Thoracic aorta (tissue), 2 donors: ENCODE results near the gene ELP2. TPM values are rescaled to one million over a fixed set of nuclear protein-coding genes. Genes with fewer than 3 reads are reported as not detected.

Experiments used
- ATAC-seq: fragments of 150-250 bp; one replicate; pipeline ENCODE4 v1.8.0; 2017; ENCODE audit warnings: low read depth; ENCODE audit not compliant: insufficient number of reproducible peaks, low FRiP score
- DNase-seq: peaks from one replicate; pipeline ENCODE4 v3.0.0-alpha.2; 2020; ENCODE audit warnings: low spot score
- H3K27ac ChIP-seq, 2 donors: fragments of 200-600 bp; sonication (generic); 1 replicate in 1 of 2; 2 replicates in 1 of 2; pipeline ENCODE4 v1.5.1; 2016; ENCODE audit warnings: mild to moderate bottlenecking in 2 of 2, moderate library complexity in 2 of 2
- H3K27me3 ChIP-seq: fragments of 200-600 bp; sonication (generic); replicated peaks from 2 replicates; pipeline ENCODE4 v1.6.0; 2016; ENCODE audit warnings: mild to moderate bottlenecking; ENCODE audit not compliant: insufficient read depth
- H3K36me3 ChIP-seq: fragments of 200-600 bp; sonication (generic); one replicate; pipeline ENCODE4 v1.5.1; 2016
- H3K4me1 ChIP-seq, 2 donors: fragments of 200-600 bp; sonication (generic); 1 replicate in 1 of 2; 2 replicates in 1 of 2; pipeline versions ENCODE4 v1.5.1 to v1.6.0; 2016; ENCODE audit warnings: low read depth in 2 of 2, mild to moderate bottlenecking in 1 of 2; ENCODE audit not compliant: control insufficient read depth in 1 of 2
- H3K4me3 ChIP-seq: fragments of 200-600 bp; sonication (generic); 2 replicates; pipeline ENCODE4 v1.5.1; 2016; ENCODE audit warnings: mild to moderate bottlenecking
- H3K9me3 ChIP-seq: fragments of 200-600 bp; sonication (generic); 2 replicates; pipeline ENCODE4 v1.5.1; 2016
- CTCF ChIP-seq: fragments of 200-600 bp; sonication (generic); IDR thresholded peaks from one replicate; pipeline ENCODE4 v1.5.1; 2019; ENCODE audit warnings: antibody characterized with exemption
- total RNA-seq, 2 donors: library from RNA; depleted of rRNA; stranded (reverse); fragments of >200 nt; gene quantifications; one replicate each; pipeline versions ENCODE4 v1.1.0 to v1.2.3, GENCODE V29; 2016

The ELP2 gene
- total RNA-seq, 2 donors from 2014 or later: 59.0 to 66.6 TPM

- DNase-seq (no peak), ATAC-seq (no peak)
- H3K36me3 ChIP-seq: peaks cover 21% of the 10 kb centered on the region
- H3K4me1 ChIP-seq: no peaks in the 10 kb centered on the region
- no peak overlapping the region for H3K27ac ChIP-seq
- no peak overlapping the region for H3K4me3 ChIP-seq
- no peaks in the 10 kb centered on the region for H3K9me3 ChIP-seq
- no peak for TF ChIP-seq CTCF
- H3K27me3 ChIP-seq: no peaks in the 10 kb centered on the region
These were observed 26.4 kb downstream of the ELP2 start for GRCh38 chr18:36155851-36156757.

- DNase-seq: no peak
- Histone ChIP-seq H3K4me3 (no peak overlapping the region), H3K36me3 (peaks cover 22% of the 10 kb centered on the region), H3K27me3 (no peaks in the 10 kb centered on the region), H3K27ac (no peak overlapping the region), H3K4me1 (no peaks in the 10 kb centered on the region), H3K9me3 (no peaks in the 10 kb centered on the region)
- no peak for TF ChIP-seq CTCF
- no peak for ATAC-seq
These were observed 27.7 kb downstream of the ELP2 start for GRCh38 chr18:36157441-36157840.

GRCh38 chr18:36158266-36158867, 28.7 kb downstream of the ELP2 start:
- H3K9me3 ChIP-seq: no peaks in the 10 kb centered on the region
- no peak overlapping the region for H3K4me3 ChIP-seq
- DNase-seq: no peak
- no peaks in the 10 kb centered on the region for H3K4me1 ChIP-seq
- no peak for TF ChIP-seq CTCF
- no peak for ATAC-seq
- no peaks in the 10 kb centered on the region for H3K27me3 ChIP-seq
- H3K36me3 ChIP-seq: peaks cover 15% of the 10 kb centered on the region
- H3K27ac ChIP-seq: no peak overlapping the region

GRCh38 chr18:36160959-36161371, 31.3 kb downstream of the ELP2 start:
- H3K27me3 ChIP-seq: no peaks in the 10 kb centered on the region
- no peak for TF ChIP-seq CTCF
- no peaks in the 10 kb centered on the region for H3K9me3 ChIP-seq
- no peaks in the 10 kb centered on the region for H3K4me1 ChIP-seq
- DNase-seq (no peak), ATAC-seq (no peak)
- peaks cover 20% of the 10 kb centered on the region for H3K36me3 ChIP-seq
- no peak overlapping the region for H3K27ac ChIP-seq
- no peak overlapping the region for H3K4me3 ChIP-seq

- H3K9me3 ChIP-seq: no peaks in the 10 kb centered on the region
- H3K4me3 ChIP-seq: no peak overlapping the region
- no peak overlapping the region for H3K27ac ChIP-seq
- DNase-seq (no peak), ATAC-seq (no peak)
- no peaks in the 10 kb centered on the region for H3K4me1 ChIP-seq
- TF ChIP-seq CTCF: no peak
- H3K36me3 ChIP-seq: peaks cover 27% of the 10 kb centered on the region
- H3K27me3 ChIP-seq: no peaks in the 10 kb centered on the region
These were observed 33.3 kb downstream of the ELP2 start for GRCh38 chr18:36162981-36163380.
